Measurements from ENCODE around the gene MRPS18B. TPM values are rescaled to one million over a fixed set of nuclear protein-coding genes. Genes with fewer than 3 reads are reported as not detected.

The MRPS18B gene
- polyA plus RNA-seq, 1 donor from 2014 or later = 77.7 TPM

DNA sequence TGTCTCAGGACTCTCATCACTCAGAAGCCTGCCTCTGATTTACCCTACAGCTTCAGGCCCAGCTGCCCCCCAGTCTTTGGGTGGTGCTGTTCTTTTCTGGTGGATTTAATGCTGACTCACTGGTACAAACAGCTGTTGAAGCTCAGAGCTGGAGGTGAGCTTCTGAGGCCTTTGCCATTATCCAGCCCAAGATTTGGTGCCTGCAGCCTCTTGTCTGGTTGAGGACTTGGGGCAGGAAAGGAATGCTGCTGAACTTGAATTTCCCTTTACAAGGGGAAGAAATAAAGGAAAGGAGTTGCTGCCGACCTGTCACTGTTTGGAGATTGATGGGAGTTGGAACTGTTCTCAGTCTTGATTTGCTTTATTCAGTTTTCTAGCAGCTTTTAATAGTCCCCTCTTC, 26.6 kb upstream of the MRPS18B start:
- TF ChIP-seq SMC3 (conservative IDR thresholded peaks at IDR 0.05; ENCODE audit: poor library complexity) (no peak), EZH2 (IDR thresholded peaks at IDR 0.05; ENCODE audit: borderline replicate concordance, insufficient read depth, low read length, poor library complexity, severe bottlenecking) (no peak), TAF1 (IDR thresholded peaks at IDR 0.05; ENCODE audit: low read depth) (no peak), MXI1 (conservative IDR thresholded peaks at IDR 0.05; ENCODE audit: poor library complexity, severe bottlenecking) (no peak), RAD21 (conservative IDR thresholded peaks at IDR 0.05) (no peak)
- TF ChIP-seq, protein P1, sequence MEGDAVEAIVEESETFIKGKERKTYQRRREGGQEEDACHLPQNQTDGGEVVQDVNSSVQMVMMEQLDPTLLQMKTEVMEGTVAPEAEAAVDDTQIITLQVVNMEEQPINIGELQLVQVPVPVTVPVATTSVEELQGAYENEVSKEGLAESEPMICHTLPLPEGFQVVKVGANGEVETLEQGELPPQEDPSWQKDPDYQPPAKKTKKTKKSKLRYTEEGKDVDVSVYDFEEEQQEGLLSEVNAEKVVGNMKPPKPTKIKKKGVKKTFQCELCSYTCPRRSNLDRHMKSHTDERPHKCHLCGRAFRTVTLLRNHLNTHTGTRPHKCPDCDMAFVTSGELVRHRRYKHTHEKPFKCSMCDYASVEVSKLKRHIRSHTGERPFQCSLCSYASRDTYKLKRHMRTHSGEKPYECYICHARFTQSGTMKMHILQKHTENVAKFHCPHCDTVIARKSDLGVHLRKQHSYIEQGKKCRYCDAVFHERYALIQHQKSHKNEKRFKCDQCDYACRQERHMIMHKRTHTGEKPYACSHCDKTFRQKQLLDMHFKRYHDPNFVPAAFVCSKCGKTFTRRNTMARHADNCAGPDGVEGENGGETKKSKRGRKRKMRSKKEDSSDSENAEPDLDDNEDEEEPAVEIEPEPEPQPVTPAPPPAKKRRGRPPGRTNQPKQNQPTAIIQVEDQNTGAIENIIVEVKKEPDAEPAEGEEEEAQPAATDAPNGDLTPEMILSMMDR (IDR thresholded peaks at IDR 0.05; ENCODE audit: poor library complexity, severe bottlenecking) = no peak
- TF ChIP-seq, protein P2, sequence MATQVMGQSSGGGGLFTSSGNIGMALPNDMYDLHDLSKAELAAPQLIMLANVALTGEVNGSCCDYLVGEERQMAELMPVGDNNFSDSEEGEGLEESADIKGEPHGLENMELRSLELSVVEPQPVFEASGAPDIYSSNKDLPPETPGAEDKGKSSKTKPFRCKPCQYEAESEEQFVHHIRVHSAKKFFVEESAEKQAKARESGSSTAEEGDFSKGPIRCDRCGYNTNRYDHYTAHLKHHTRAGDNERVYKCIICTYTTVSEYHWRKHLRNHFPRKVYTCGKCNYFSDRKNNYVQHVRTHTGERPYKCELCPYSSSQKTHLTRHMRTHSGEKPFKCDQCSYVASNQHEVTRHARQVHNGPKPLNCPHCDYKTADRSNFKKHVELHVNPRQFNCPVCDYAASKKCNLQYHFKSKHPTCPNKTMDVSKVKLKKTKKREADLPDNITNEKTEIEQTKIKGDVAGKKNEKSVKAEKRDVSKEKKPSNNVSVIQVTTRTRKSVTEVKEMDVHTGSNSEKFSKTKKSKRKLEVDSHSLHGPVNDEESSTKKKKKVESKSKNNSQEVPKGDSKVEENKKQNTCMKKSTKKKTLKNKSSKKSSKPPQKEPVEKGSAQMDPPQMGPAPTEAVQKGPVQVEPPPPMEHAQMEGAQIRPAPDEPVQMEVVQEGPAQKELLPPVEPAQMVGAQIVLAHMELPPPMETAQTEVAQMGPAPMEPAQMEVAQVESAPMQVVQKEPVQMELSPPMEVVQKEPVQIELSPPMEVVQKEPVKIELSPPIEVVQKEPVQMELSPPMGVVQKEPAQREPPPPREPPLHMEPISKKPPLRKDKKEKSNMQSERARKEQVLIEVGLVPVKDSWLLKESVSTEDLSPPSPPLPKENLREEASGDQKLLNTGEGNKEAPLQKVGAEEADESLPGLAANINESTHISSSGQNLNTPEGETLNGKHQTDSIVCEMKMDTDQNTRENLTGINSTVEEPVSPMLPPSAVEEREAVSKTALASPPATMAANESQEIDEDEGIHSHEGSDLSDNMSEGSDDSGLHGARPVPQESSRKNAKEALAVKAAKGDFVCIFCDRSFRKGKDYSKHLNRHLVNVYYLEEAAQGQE (IDR thresholded peaks at IDR 0.05; ENCODE audit: borderline replicate concordance) = no peak
- H3K36me3 ChIP-seq (ENCODE audit: insufficient read depth, low read length) = peaks cover 8% of the 10 kb centered on the region
- H3K4me2 ChIP-seq (ENCODE audit: low read length) = no peak overlapping the region

DNA sequence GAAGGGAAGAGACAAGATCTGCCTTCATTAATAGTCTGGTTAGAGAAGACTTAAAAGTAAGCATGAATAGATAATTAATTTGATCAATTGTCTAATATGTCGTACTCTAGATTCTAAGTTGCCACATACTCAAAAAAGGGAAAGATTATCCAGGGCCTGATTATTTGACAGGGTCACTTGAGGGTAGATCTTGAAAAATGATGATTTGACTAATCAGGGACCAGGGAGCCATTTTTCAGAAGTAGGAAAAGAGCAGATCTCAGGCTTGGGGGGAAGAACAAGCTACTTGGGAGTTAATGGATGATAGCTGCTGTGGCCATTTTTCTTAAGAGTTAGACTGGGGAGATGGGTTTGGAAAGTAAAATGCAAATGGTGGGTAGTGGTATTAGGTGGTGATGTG, 25.4 kb upstream of the MRPS18B start:
- Histone ChIP-seq H3K27ac (ENCODE audit: low read length) (no peak overlapping the region), H3K4me3 (ENCODE audit: low read length) (no peak overlapping the region), H3K9me2 (ENCODE audit: insufficient read depth, low read length) (no peaks in the 10 kb centered on the region), H2AFZ (ENCODE audit: low read depth, low read length) (no peak overlapping the region), H3K4me2 (ENCODE audit: low read length) (no peak overlapping the region), H3F3A (ENCODE audit: insufficient read depth, low read length, poor library complexity, severe bottlenecking) (no peaks in the 10 kb centered on the region), H3K79me2 (replicated peaks; ENCODE audit: insufficient read depth, low read length) (no peaks in the 10 kb centered on the region), H3K9me3 (ENCODE audit: low read length) (no peaks in the 10 kb centered on the region), H3K9ac (ENCODE audit: low read length) (no peak overlapping the region), H4K20me1 (ENCODE audit: insufficient read depth) (no peaks in the 10 kb centered on the region), H3K36me3 (ENCODE audit: insufficient read depth, low read length) (peaks cover 8% of the 10 kb centered on the region), H3K27me3 (ENCODE audit: insufficient read depth, low read depth, low read length) (no peaks in the 10 kb centered on the region)
- TF ChIP-seq POLR2AphosphoS5 (IDR thresholded peaks at IDR 0.05) = no peak
- TF ChIP-seq SMC3 (conservative IDR thresholded peaks at IDR 0.05; ENCODE audit: poor library complexity) = no peak
- no peak for TF ChIP-seq MXI1 (conservative IDR thresholded peaks at IDR 0.05; ENCODE audit: poor library complexity, severe bottlenecking)
- TF ChIP-seq EZH2 (IDR thresholded peaks at IDR 0.05; ENCODE audit: borderline replicate concordance, insufficient read depth, low read length, poor library complexity, severe bottlenecking) = no peak
- no peak for TF ChIP-seq RAD21 (conservative IDR thresholded peaks at IDR 0.05)
- TF ChIP-seq, protein P1 (IDR thresholded peaks at IDR 0.05; ENCODE audit: poor library complexity, severe bottlenecking) = no peak
- TF ChIP-seq, protein P2 (IDR thresholded peaks at IDR 0.05; ENCODE audit: borderline replicate concordance) = no peak
- no peak for TF ChIP-seq EP300 (conservative IDR thresholded peaks at IDR 0.05; ENCODE audit: poor library complexity, severe bottlenecking)
- TF ChIP-seq TAF1 (IDR thresholded peaks at IDR 0.05; ENCODE audit: low read depth) = no peak

More for the DNA sequence above, 26.6 kb upstream of the MRPS18B start:
- no peak overlapping the region for H3K27ac ChIP-seq (ENCODE audit: low read length)
- H4K20me1 ChIP-seq (ENCODE audit: insufficient read depth) = no peaks in the 10 kb centered on the region
- no peak overlapping the region for H3K9ac ChIP-seq (ENCODE audit: low read length)
- no peaks in the 10 kb centered on the region for H3K9me3 ChIP-seq (ENCODE audit: low read length)
- H3K27me3 ChIP-seq (ENCODE audit: insufficient read depth, low read depth, low read length) = no peaks in the 10 kb centered on the region
- no peak overlapping the region for H3K4me3 ChIP-seq (ENCODE audit: low read length)
- H3K79me2 ChIP-seq (replicated peaks; ENCODE audit: insufficient read depth, low read length) = no peaks in the 10 kb centered on the region
- no peaks in the 10 kb centered on the region for H3K9me2 ChIP-seq (ENCODE audit: insufficient read depth, low read length)
- H2AFZ ChIP-seq (ENCODE audit: low read depth, low read length) = no peak overlapping the region
- no peaks in the 10 kb centered on the region for H3F3A ChIP-seq (ENCODE audit: insufficient read depth, low read length, poor library complexity, severe bottlenecking)
